Nephron (organoid): Measurements from ENCODE around the gene IAH1.

Experiments used
- H3K27ac Mint-ChIP-seq, 3 experiments: 2 replicates each; pipeline ENCODE4 v1.8.0; 2020; ENCODE audit warnings: mixed read lengths in 3 of 3, mild to moderate bottlenecking in 2 of 3, moderate library complexity in 1 of 3
- H3K27me3 Mint-ChIP-seq: 2 replicates; pipeline ENCODE4 v1.8.0; 2021; ENCODE audit warnings: low read depth, mild to moderate bottlenecking, moderate library complexity, mixed read lengths
- H3K36me3 Mint-ChIP-seq: 2 replicates; pipeline ENCODE4 v1.8.0; 2020; ENCODE audit warnings: low read depth, mixed read lengths
- H3K4me1 Mint-ChIP-seq: 2 replicates; pipeline ENCODE4 v1.8.0; 2020; ENCODE audit warnings: mixed read lengths
- H3K4me3 Mint-ChIP-seq, 3 experiments: 2 replicates each; pipeline ENCODE4 v1.8.0; 2020; ENCODE audit warnings: mild to moderate bottlenecking in 3 of 3, mixed read lengths in 3 of 3, moderate library complexity in 2 of 3
- H3K9me3 Mint-ChIP-seq: 2 replicates; pipeline ENCODE4 v1.8.0; 2020; ENCODE audit warnings: mixed read lengths
- TF ChIP-seq, protein P1 (sequence below), 3 experiments: fragments of 200-600 bp; sonication (generic); IDR thresholded peaks; one replicate each; pipeline ENCODE4 v1.5.0; 2021; ENCODE audit warnings: antibody characterized with exemption in 3 of 3; ENCODE audit not compliant: unreplicated experiment in 3 of 3

IAH1 gene

DNA sequence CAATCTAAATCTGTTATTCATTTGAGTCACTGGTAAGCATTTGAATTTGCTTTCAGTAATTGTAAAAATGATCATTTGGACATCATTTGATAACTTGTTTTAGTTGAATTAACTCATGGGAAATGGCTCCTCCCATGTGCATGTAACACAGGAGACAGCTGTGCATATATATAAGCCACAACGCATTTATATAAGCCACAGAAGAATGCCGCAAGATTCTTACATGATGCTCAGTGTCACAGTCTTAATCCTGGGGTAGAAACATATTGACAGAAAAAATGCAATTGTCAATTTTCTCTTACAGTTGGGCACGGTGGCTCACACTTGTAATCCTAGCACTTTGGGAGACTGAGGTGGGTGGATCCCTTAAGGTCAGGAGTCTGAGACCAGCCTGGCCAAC is 13.3 kb upstream of the IAH1 start:
- H3K36me3 Mint-ChIP-seq: peaks cover 53% of the 10 kb centered on the region
- no peaks in the 10 kb centered on the region for H3K4me1 Mint-ChIP-seq
- no peak overlapping the region for H3K27ac Mint-ChIP-seq
- no peak overlapping the region for H3K4me3 Mint-ChIP-seq
- TF ChIP-seq, protein P1, sequence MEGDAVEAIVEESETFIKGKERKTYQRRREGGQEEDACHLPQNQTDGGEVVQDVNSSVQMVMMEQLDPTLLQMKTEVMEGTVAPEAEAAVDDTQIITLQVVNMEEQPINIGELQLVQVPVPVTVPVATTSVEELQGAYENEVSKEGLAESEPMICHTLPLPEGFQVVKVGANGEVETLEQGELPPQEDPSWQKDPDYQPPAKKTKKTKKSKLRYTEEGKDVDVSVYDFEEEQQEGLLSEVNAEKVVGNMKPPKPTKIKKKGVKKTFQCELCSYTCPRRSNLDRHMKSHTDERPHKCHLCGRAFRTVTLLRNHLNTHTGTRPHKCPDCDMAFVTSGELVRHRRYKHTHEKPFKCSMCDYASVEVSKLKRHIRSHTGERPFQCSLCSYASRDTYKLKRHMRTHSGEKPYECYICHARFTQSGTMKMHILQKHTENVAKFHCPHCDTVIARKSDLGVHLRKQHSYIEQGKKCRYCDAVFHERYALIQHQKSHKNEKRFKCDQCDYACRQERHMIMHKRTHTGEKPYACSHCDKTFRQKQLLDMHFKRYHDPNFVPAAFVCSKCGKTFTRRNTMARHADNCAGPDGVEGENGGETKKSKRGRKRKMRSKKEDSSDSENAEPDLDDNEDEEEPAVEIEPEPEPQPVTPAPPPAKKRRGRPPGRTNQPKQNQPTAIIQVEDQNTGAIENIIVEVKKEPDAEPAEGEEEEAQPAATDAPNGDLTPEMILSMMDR (IDR thresholded peaks at IDR 0.05; ENCODE audit: unreplicated experiment in 3 of 3): no peak
- no peaks in the 10 kb centered on the region for H3K9me3 Mint-ChIP-seq
- no peaks in the 10 kb centered on the region for H3K27me3 Mint-ChIP-seq

DNA sequence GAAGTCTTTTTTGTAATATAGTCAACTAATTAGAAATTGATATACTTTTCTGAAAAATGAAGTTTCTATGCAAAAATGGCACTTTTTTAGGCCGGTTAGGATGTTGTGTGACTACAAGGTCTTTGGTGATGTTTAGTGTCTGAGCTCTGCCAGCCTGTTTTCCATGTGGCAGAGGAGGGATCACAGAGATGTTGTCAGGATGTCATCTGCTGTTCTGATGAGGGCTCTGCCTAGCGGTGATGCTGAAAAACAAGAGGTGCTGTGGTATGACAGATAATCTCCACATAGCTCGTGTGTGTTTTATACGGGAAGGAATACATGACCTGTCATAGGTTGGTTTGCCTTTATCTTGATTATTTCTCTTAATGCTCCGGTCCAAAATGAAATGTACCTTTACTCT is 12.0 kb upstream of the IAH1 start:
- Mint-ChIP-seq H3K27ac (no peak overlapping the region), H3K4me3 (no peak overlapping the region), H3K9me3 (no peaks in the 10 kb centered on the region), H3K4me1 (peaks cover 6% of the 10 kb centered on the region), H3K27me3 (no peaks in the 10 kb centered on the region), H3K36me3 (peaks cover 52% of the 10 kb centered on the region)
- TF ChIP-seq, protein P1 (IDR thresholded peaks at IDR 0.05; ENCODE audit: unreplicated experiment in 3 of 3): no peak

DNA sequence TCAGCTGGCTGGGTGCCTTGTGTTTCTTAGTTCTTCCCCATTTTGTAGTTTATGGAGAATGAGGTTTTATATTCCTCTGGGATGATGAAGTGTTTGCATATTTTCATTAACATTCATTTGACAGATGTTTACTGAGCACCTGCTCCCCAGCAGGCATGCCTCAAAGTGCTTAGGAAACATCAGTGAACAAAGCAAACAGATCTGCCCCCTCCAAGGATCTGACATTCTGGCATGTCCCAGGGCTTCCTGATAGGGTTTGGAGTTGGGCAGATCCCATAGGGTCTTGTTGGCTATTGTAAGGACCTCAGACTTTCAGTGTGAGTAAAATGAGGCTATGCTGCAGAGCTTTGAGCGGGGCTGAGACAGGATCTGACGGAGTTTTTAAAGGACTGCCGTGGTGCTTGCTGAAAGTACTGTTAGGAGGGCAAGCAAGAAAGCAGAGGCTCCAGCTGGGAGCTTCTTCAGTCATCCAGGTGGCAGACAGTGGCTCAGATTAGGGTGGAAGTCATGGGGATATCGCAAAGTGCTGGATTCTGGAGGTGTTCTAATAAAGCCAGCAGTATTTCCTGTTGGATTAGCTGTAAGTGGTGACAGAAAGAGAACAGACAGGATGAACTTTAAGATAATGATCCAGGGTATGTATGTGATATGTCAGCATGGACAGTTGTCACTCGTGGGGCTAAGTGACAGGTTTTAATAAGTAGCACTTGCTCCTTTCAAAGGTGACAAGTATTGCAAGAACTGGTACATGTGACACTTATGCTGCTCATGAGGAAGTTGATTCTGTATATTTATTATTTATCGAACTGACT is 11.3 kb upstream of the IAH1 start:
- Mint-ChIP-seq H3K9me3 (no peaks in the 10 kb centered on the region), H3K27ac (no peak overlapping the region), H3K4me1 (peaks cover 6% of the 10 kb centered on the region), H3K36me3 (peaks cover 49% of the 10 kb centered on the region), H3K27me3 (no peaks in the 10 kb centered on the region), H3K4me3 (no peak overlapping the region)
- TF ChIP-seq, protein P1 (IDR thresholded peaks at IDR 0.05; ENCODE audit: unreplicated experiment in 3 of 3): no peak

DNA sequence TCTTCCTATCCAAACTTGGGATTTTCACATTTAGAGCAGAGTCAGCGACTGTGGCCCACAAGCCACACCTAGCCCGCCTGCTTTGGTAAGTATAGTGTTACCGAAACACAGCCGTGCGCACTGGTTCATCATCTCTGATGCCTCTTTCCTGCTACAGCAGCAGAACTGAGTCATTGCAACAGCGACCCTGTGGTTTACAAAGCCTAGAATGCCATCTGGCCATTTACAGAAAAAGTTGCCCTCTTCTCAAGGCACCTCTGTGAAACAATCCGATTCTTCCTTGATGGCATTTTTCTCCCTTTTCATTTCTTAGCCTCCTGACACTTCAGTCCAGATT is 10.7 kb upstream of the IAH1 start:
- Mint-ChIP-seq H3K4me3 (no peak overlapping the region), H3K36me3 (peaks cover 49% of the 10 kb centered on the region), H3K4me1 (peaks cover 6% of the 10 kb centered on the region), H3K9me3 (no peaks in the 10 kb centered on the region), H3K27ac (no peak overlapping the region), H3K27me3 (no peaks in the 10 kb centered on the region)
- TF ChIP-seq, protein P1 (IDR thresholded peaks at IDR 0.05; ENCODE audit: unreplicated experiment in 3 of 3): no peak

DNA sequence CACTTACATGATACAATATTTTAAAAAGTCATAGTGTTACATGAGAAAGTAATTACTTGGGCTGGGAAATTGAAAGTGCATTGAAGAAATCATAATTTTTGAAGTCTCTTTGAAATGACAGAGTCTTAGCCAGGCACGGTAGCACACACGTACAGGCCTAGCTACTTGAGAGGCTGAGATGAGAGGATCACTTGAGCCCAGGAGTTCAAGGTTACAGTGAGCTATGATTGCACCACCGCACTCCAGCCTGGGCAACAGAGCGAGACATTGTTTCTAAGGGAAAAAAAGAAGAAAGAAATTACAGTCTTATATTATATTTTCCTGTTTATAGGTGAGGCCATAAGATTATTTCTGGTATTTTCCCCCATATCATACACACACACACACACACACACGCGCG is 9.2 kb upstream of the IAH1 start:
- Mint-ChIP-seq H3K27ac (no peak overlapping the region), H3K4me3 (no peak overlapping the region), H3K4me1 (peaks cover 6% of the 10 kb centered on the region), H3K27me3 (no peaks in the 10 kb centered on the region), H3K9me3 (no peaks in the 10 kb centered on the region), H3K36me3 (peaks cover 43% of the 10 kb centered on the region)
- TF ChIP-seq, protein P1 (IDR thresholded peaks at IDR 0.05; ENCODE audit: unreplicated experiment in 3 of 3): no peak

DNA sequence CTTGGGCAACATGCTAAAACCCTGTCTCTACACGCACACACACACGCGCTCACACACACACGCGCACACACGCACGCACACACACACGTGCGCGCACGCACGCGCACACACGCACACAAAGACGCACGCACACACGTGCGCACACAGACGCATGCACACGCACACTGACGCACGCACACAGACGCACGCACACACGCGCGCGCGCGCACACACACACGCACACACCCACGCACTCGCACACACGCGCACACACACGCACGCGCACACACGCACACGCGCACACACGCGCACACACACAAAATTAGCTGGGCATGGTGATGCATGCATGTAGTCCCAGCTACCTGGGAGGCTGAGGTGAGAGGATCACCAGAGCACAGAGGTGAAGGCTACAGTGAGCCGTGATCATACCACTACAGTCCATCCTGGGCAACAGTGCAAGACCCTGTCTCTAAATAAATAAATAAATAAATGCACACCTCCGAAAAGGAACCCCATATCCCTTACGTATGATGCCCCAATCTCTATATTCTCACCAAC is 8.1 kb upstream of the IAH1 start:
- Mint-ChIP-seq H3K36me3 (peaks cover 42% of the 10 kb centered on the region), H3K4me3 (no peak overlapping the region), H3K27me3 (no peaks in the 10 kb centered on the region), H3K4me1 (peaks cover 6% of the 10 kb centered on the region), H3K9me3 (no peaks in the 10 kb centered on the region), H3K27ac (no peak overlapping the region)
- TF ChIP-seq, protein P1 (IDR thresholded peaks at IDR 0.05; ENCODE audit: unreplicated experiment in 3 of 3): no peak
